HFF-Myc (cell line): Measurements from ENCODE around the gene ANGPTL1.

Experiments used
- DNase-seq: peaks from one replicate; pipeline ENCODE4 v3.0.0-alpha.2; 2011; ENCODE audit warnings: low read depth; ENCODE audit errors: extremely low read depth
- H3K4me3 ChIP-seq: replicated peaks from 2 replicates; pipeline ENCODE4 v1.5.1; 2011; ENCODE audit warnings: low read depth, mild to moderate bottlenecking, control low read depth, low read length
- CTCF ChIP-seq: IDR thresholded peaks from 2 replicates; pipeline ENCODE4 v1.5.1; 2012; ENCODE audit warnings: mild to moderate bottlenecking, low read depth, low read length, control low read depth; ENCODE audit errors: missing control alignments

ANGPTL1 gene

GRCh38 chr1:178869119-178869697 is 1.7 kb downstream of the ANGPTL1 start:
- no peak for DNase-seq
- H3K4me3 ChIP-seq = no peak overlapping the region
- TF ChIP-seq CTCF = no peak

- TF ChIP-seq CTCF = no peak
- H3K4me3 ChIP-seq = no peak overlapping the region
- no peak for DNase-seq
Measured at GRCh38 chr1:178868706-178869105, 2.2 kb downstream of the ANGPTL1 start.

GRCh38 chr1:178867670-178868069 is 3.2 kb downstream of the ANGPTL1 start:
- no peak for TF ChIP-seq CTCF
- DNase-seq = no peak
- H3K4me3 ChIP-seq = no peak overlapping the region

- H3K4me3 ChIP-seq = no peak overlapping the region
- DNase-seq = no peak
- TF ChIP-seq CTCF = no peak
Measured at GRCh38 chr1:178864326-178864725, 6.6 kb downstream of the ANGPTL1 start.

- no peak for TF ChIP-seq CTCF
- H3K4me3 ChIP-seq = no peak overlapping the region
- DNase-seq = no peak
Measured at GRCh38 chr1:178862864-178863263, 8.0 kb downstream of the ANGPTL1 start.

- no peak for DNase-seq
- H3K4me3 ChIP-seq = no peak overlapping the region
- no peak for TF ChIP-seq CTCF
Measured at GRCh38 chr1:178862416-178862815, 8.5 kb downstream of the ANGPTL1 start.

GRCh38 chr1:178857126-178857525 is 13.8 kb downstream of the ANGPTL1 start:
- DNase-seq = no peak
- H3K4me3 ChIP-seq = no peak overlapping the region
- no peak for TF ChIP-seq CTCF
